ENCODE data around the gene AMT.

Gene AMT

GRCh38 chr3:49377483-49377882, 44.8 kb downstream of the AMT start:
- peak overlapping the region; percentile 50 for H3K27ac ChIP-seq (ENCODE audit: poor library complexity, severe bottlenecking)
- peaks cover 36% of the 10 kb centered on the region for H3K36me3 ChIP-seq (ENCODE audit: low read depth)
- H3K9me3 ChIP-seq (ENCODE audit: severe bottlenecking) = no peaks in the 10 kb centered on the region
- peaks cover 8% of the 10 kb centered on the region for H3K4me1 ChIP-seq (ENCODE audit: insufficient read depth, poor library complexity, severe bottlenecking)
- no peaks in the 10 kb centered on the region for H3K27me3 ChIP-seq (ENCODE audit: insufficient read depth, poor library complexity, severe bottlenecking)
- ATAC-seq (ENCODE audit: low read depth) (no peak; the same call in 2 of the 3 replicates), DNase-seq (ENCODE audit: low spot score) (no peak)
- H3K4me3 ChIP-seq (ENCODE audit: severe bottlenecking) = no peak overlapping the region
- TF ChIP-seq CTCF (IDR thresholded peaks at IDR 0.05; ENCODE audit: poor library complexity, severe bottlenecking) = no peak

GRCh38 chr3:49371946-49372345, 50.3 kb downstream of the AMT start:
- peaks cover 74% of the 10 kb centered on the region for H3K36me3 ChIP-seq (ENCODE audit: low read depth)

GRCh38 chr3:49370585-49371290, 51.5 kb downstream of the AMT start:
- ATAC-seq (ENCODE audit: low read depth) (no peak), DNase-seq (ENCODE audit: low spot score) (no peak)
- H3K9me3 ChIP-seq (ENCODE audit: severe bottlenecking) = no peaks in the 10 kb centered on the region
- TF ChIP-seq CTCF (IDR thresholded peaks at IDR 0.05; ENCODE audit: poor library complexity, severe bottlenecking) = no peak
- H3K4me3 ChIP-seq (ENCODE audit: severe bottlenecking) = no peak overlapping the region
- H3K27me3 ChIP-seq (ENCODE audit: insufficient read depth, poor library complexity, severe bottlenecking) = no peaks in the 10 kb centered on the region
- peaks cover 82% of the 10 kb centered on the region for H3K36me3 ChIP-seq (ENCODE audit: low read depth)
- H3K4me1 ChIP-seq (ENCODE audit: insufficient read depth, poor library complexity, severe bottlenecking) = no peaks in the 10 kb centered on the region
- no peak overlapping the region for H3K27ac ChIP-seq (ENCODE audit: poor library complexity, severe bottlenecking)

More at GRCh38 chr3:49371946-49372345, 50.3 kb downstream of the AMT start:
- Histone ChIP-seq H3K4me1 (ENCODE audit: insufficient read depth, poor library complexity, severe bottlenecking) (no peaks in the 10 kb centered on the region), H3K27ac (ENCODE audit: poor library complexity, severe bottlenecking) (no peak overlapping the region), H3K4me3 (ENCODE audit: severe bottlenecking) (no peak overlapping the region), H3K9me3 (ENCODE audit: severe bottlenecking) (no peaks in the 10 kb centered on the region), H3K27me3 (ENCODE audit: insufficient read depth, poor library complexity, severe bottlenecking) (no peaks in the 10 kb centered on the region)
- DNase-seq (ENCODE audit: low spot score) = no peak
- ATAC-seq (ENCODE audit: low read depth) = no peak
- TF ChIP-seq CTCF (IDR thresholded peaks at IDR 0.05; ENCODE audit: poor library complexity, severe bottlenecking) = no peak

Data from RWPE2 (cell line).